HepG2 (cell line): Measurements from ENCODE around the gene NR1H3. TPM values are rescaled to one million over a fixed set of nuclear protein-coding genes. Genes with fewer than 3 reads are reported as not detected.

Source experiments
- CERS6 ChIP-seq: sonication (generic); formaldehyde crosslinking; IDR thresholded peaks from 2 replicates; pipeline ENCODE4 v1.5.0; 2020; ENCODE audit warnings: missing genetic modification reagents
- DBP ChIP-seq: sonication (generic); formaldehyde crosslinking; IDR thresholded peaks from 2 replicates; pipeline ENCODE4 v1.4.0; 2020; ENCODE audit warnings: missing genetic modification reagents; ENCODE audit errors: not compliant biosample characterization
- FUBP1 ChIP-seq: sonication (generic); formaldehyde crosslinking; IDR thresholded peaks from 2 replicates; pipeline ENCODE4 v1.5.1; 2020; ENCODE audit warnings: missing genetic modification reagents, mild to moderate bottlenecking, borderline replicate concordance
- HDAC6 ChIP-seq: fragments of 200-600 bp; sonication (generic); IDR thresholded peaks from 2 replicates; pipeline ENCODE4 v1.7.0; 2017; ENCODE audit warnings: mild to moderate bottlenecking, antibody characterized with exemption, low read length, low read depth
- HOXD1 ChIP-seq: sonication (generic); formaldehyde crosslinking; IDR thresholded peaks from 2 replicates; pipeline ENCODE4 v1.5.0; 2020; ENCODE audit warnings: missing genetic modification reagents
- JUNB ChIP-seq: sonication (generic); formaldehyde crosslinking; IDR thresholded peaks from 2 replicates; pipeline ENCODE4 v1.8.0; 2022; ENCODE audit warnings: missing genetic modification reagents, mild to moderate bottlenecking, borderline replicate concordance
- MAFK ChIP-seq, 2 experiments: IDR thresholded peaks in 1 of 2; conservative IDR thresholded peaks in 1 of 2; 2 replicates each; pipeline ENCODE4 v1.6.1; 2011; ENCODE audit warnings: improper control_type of control experiment in 2 of 2, low read length in 2 of 2
- NFIB ChIP-seq: sonication (generic); formaldehyde crosslinking; IDR thresholded peaks from 2 replicates; pipeline ENCODE4 v1.9.0; 2021; ENCODE audit warnings: missing genetic modification reagents, mild to moderate bottlenecking, borderline replicate concordance
- PHB2 ChIP-seq: fragments of 450-650 bp; IDR thresholded peaks from 2 replicates; pipeline ENCODE4 v1.6.1; 2018; ENCODE audit not compliant: partially characterized antibody
- PPARG ChIP-seq: conservative IDR thresholded peaks from 2 replicates; pipeline ENCODE4 v1.6.1; 2016; ENCODE audit warnings: missing biosample characterization, missing genetic modification reagents
- REL ChIP-seq: sonication (generic); formaldehyde crosslinking; conservative IDR thresholded peaks from 2 replicates; pipeline ENCODE4 v1.8.0; 2022; ENCODE audit warnings: mild to moderate bottlenecking, missing genetic modification reagents, moderate library complexity
- REXO4 ChIP-seq: sonication (generic); formaldehyde crosslinking; IDR thresholded peaks from 2 replicates; pipeline ENCODE4 v1.8.0; 2022; ENCODE audit warnings: missing genetic modification reagents, mild to moderate bottlenecking, borderline replicate concordance
- SIN3A ChIP-seq: IDR thresholded peaks from 2 replicates; pipeline ENCODE4 v1.6.1; 2011; ENCODE audit warnings: low read depth, mild to moderate bottlenecking, control low read depth, low read length, borderline replicate concordance
- SPEN ChIP-seq: sonication (generic); formaldehyde crosslinking; IDR thresholded peaks from 2 replicates; pipeline ENCODE4 v1.5.1; 2020; ENCODE audit warnings: low read depth, mild to moderate bottlenecking, missing genetic modification reagents
- SRF ChIP-seq: IDR thresholded peaks from 2 replicates; pipeline ENCODE4 v1.6.1; 2011; ENCODE audit warnings: mild to moderate bottlenecking, low read depth, low read length, moderate library complexity
- SUZ12 ChIP-seq: fragments of 150-350 bp; IDR thresholded peaks from 2 replicates; pipeline ENCODE4 v1.6.1; 2014; ENCODE audit warnings: low read depth, low read length
- TFE3 ChIP-seq: IDR thresholded peaks from 2 replicates; pipeline ENCODE4 v1.6.1; 2016
- THAP8 ChIP-seq: sonication (generic); formaldehyde crosslinking; IDR thresholded peaks from 2 replicates; pipeline ENCODE4 v1.5.1; 2020; ENCODE audit warnings: missing genetic modification reagents, mild to moderate bottlenecking, borderline replicate concordance
- ZNF235 ChIP-seq: sonication (generic); formaldehyde crosslinking; IDR thresholded peaks from 2 replicates; pipeline ENCODE4 v1.8.1; 2023; ENCODE audit warnings: mild to moderate bottlenecking, missing genetic modification reagents, borderline replicate concordance
- ZNF44 ChIP-seq: sonication (generic); formaldehyde crosslinking; IDR thresholded peaks from 2 replicates; pipeline ENCODE4 v1.5.1; 2020; ENCODE audit warnings: mild to moderate bottlenecking, missing genetic modification reagents
- ZNF484 ChIP-seq: sonication (generic); formaldehyde crosslinking; IDR thresholded peaks from 2 replicates; pipeline ENCODE4 v1.5.1; 2020; ENCODE audit warnings: mild to moderate bottlenecking, low read depth, missing genetic modification reagents, borderline replicate concordance
- ZNF607 ChIP-seq: sonication (generic); formaldehyde crosslinking; IDR thresholded peaks from 2 replicates; pipeline ENCODE4 v1.5.1; 2020; ENCODE audit warnings: missing genetic modification reagents, mild to moderate bottlenecking, borderline replicate concordance
- ZNF619 ChIP-seq: sonication (generic); formaldehyde crosslinking; IDR thresholded peaks from 2 replicates; pipeline ENCODE4 v1.4.0; 2020; ENCODE audit warnings: mild to moderate bottlenecking, missing genetic modification reagents
- ZNF670 ChIP-seq: sonication (generic); formaldehyde crosslinking; IDR thresholded peaks from 2 replicates; pipeline ENCODE4 v1.8.0; 2022; ENCODE audit warnings: mild to moderate bottlenecking, missing genetic modification reagents, borderline replicate concordance
- ZNF883 ChIP-seq: sonication (generic); formaldehyde crosslinking; IDR thresholded peaks from 2 replicates; pipeline ENCODE4 v1.5.1; 2020; ENCODE audit warnings: mild to moderate bottlenecking, missing genetic modification reagents; ENCODE audit errors: not compliant biosample characterization
- polyA plus RNA-seq, 8 experiments: library from polyadenylated mRNA; depleted of rRNA in 3 of 8; stranded (reverse) in 7 of 8; unstranded in 1 of 8; fragments of >200 nt; fragmentation: Illumina TruSeq in 4 of 8; extraction: Trizol in 4 of 8; gene quantifications; 2 replicates each; pipeline versions ENCODE4 v1.2.1 to v1.2.3, GENCODE V29; 2011 to 2016; ENCODE audit warnings: low read depth in 4 of 8, missing spikeins in 1 of 8, mixed read lengths in 1 of 8; ENCODE audit not compliant: insufficient read depth in 1 of 8
- total RNA-seq, 5 experiments: library from RNA; depleted of rRNA; stranded (reverse); fragments of >200 nt; fragmentation: Illumina TruSeq; extraction: Trizol; gene quantifications; 2 replicates each; pipeline ENCODE4 v1.2.3, GENCODE V29; 2016; ENCODE audit warnings: low read depth in 1 of 5

Gene NR1H3
- total and polyA plus RNA-seq, 2 of the 13 experiments (the other 11 are each of a cell fraction or from before 2014, with no cell fraction given), result 41.8 to 102 TPM

GRCh38 chr11:47269829-47270305, 12.1 kb downstream of the NR1H3 start, which contains the start of gene MADD (continued):
- TF ChIP-seq PPARG (CRISPR knock-in tag), result no peak
- no peak for TF ChIP-seq SRF
- no peak for TF ChIP-seq REL (CRISPR knock-in tag)
- TF ChIP-seq ZNF235, result no peak; the same call in 1 of the 2 replicates
- no peak for TF ChIP-seq CERS6 (CRISPR knock-in tag)
- no peak for TF ChIP-seq SUZ12
- no peak for TF ChIP-seq PHB2
- TF ChIP-seq HOXD1, result no peak; the same call in 1 of the 2 replicates
- no peak for TF ChIP-seq MAFK (conservative IDR thresholded peaks at IDR 0.05 in 1 of 2, IDR thresholded peaks at IDR 0.05 in 1 of 2; ENCODE audit: low read length in 2 of 2)
- TF ChIP-seq THAP8 (CRISPR knock-in tag), result 0 out of 2 replicates have a peak, but pooled peaks have one; percentile 70
- no peak for TF ChIP-seq TFE3
- no peak for TF ChIP-seq DBP (CRISPR knock-in tag)
- TF ChIP-seq ZNF619 (CRISPR knock-in tag), result no peak; the same call in 1 of the 2 replicates
- no peak for TF ChIP-seq FUBP1 (CRISPR knock-in tag)
- TF ChIP-seq ZNF44 (CRISPR knock-in tag), result no peak
- no peak for TF ChIP-seq SPEN (CRISPR knock-in tag)
- TF ChIP-seq SIN3A, result peak; percentile 25; the same call in 1 of the 2 replicates
- no peak for TF ChIP-seq ZNF883
- TF ChIP-seq JUNB, result no peak
- TF ChIP-seq ZNF607 (CRISPR knock-in tag), result no peak
- TF ChIP-seq ZNF670 (CRISPR knock-in tag), result no peak
- no peak for TF ChIP-seq NFIB (CRISPR knock-in tag)
- no peak for TF ChIP-seq ZNF484 (CRISPR knock-in tag)
- TF ChIP-seq REXO4 (CRISPR knock-in tag), result no peak
- TF ChIP-seq HDAC6, result no peak
